Amniotic stem cell (primary cell): Measurements from ENCODE around the gene MYO1E.

Source experiments
- DNase-seq: peaks from one replicate; lab custom pipeline; 2025; lab: John Stamatoyannopoulos, UW

Gene MYO1E

GRCh38 chr15:59259137-59259943 is 113.3 kb downstream of the MYO1E start:
- no peak for DNase-seq

- no peak for DNase-seq
Measured at GRCh38 chr15:59258317-59258716, 114.4 kb downstream of the MYO1E start.

- DNase-seq: no peak
Measured at GRCh38 chr15:59257140-59257539, 115.5 kb downstream of the MYO1E start.

- DNase-seq: no peak
Measured at GRCh38 chr15:59256482-59256881, 116.2 kb downstream of the MYO1E start.

GRCh38 chr15:59255680-59256336 is 116.9 kb downstream of the MYO1E start:
- DNase-seq: no peak

GRCh38 chr15:59252137-59252536 is 120.5 kb downstream of the MYO1E start:
- DNase-seq: no peak

- no peak for DNase-seq
Measured at GRCh38 chr15:59251001-59251845, 121.4 kb downstream of the MYO1E start.

GRCh38 chr15:59250249-59250648 is 122.4 kb downstream of the MYO1E start:
- no peak for DNase-seq

- DNase-seq: no peak
Measured at GRCh38 chr15:59249816-59250215, 122.9 kb downstream of the MYO1E start.

GRCh38 chr15:59247364-59247763 is 125.3 kb downstream of the MYO1E start:
- peak; percentile 10 for DNase-seq

- no peak for DNase-seq
Measured at GRCh38 chr15:59245559-59245958, 127.1 kb downstream of the MYO1E start.

- no peak for DNase-seq
Measured at GRCh38 chr15:59244337-59244736, 128.3 kb downstream of the MYO1E start.

GRCh38 chr15:59243622-59244021 is 129.0 kb downstream of the MYO1E start:
- no peak for DNase-seq

- no peak for DNase-seq
Measured at GRCh38 chr15:59242649-59243048, 130.0 kb downstream of the MYO1E start.

- DNase-seq: no peak
Measured at GRCh38 chr15:59240036-59240435, 132.6 kb downstream of the MYO1E start.

GRCh38 chr15:59237924-59238331 is 134.7 kb downstream of the MYO1E start:
- DNase-seq: no peak

- DNase-seq: no peak
Measured at GRCh38 chr15:59237119-59237855, 135.4 kb downstream of the MYO1E start.

- no peak for DNase-seq
Measured at GRCh38 chr15:59236394-59236793, 136.3 kb downstream of the MYO1E start.

- peak; percentile 35 for DNase-seq
Measured at GRCh38 chr15:59232476-59232875, 140.2 kb downstream of the MYO1E start.

- no peak for DNase-seq
Measured at GRCh38 chr15:59230531-59231055, 142.1 kb downstream of the MYO1E start.

- no peak for DNase-seq
Measured at GRCh38 chr15:59229453-59229852, 143.2 kb downstream of the MYO1E start.

GRCh38 chr15:59229015-59229414 is 143.7 kb downstream of the MYO1E start:
- DNase-seq: no peak
